HEK293T (cell line): Measurements from ENCODE around the gene GNA12.

Experiments
- BHLHE40 ChIP-seq: fragments of 450-650 bp; IDR thresholded peaks from 2 replicates; pipeline ENCODE4 v1.6.1; 2016; ENCODE audit warnings: mild to moderate bottlenecking, moderate library complexity, borderline replicate concordance
- HDGF ChIP-seq: fragments of 450-650 bp; IDR thresholded peaks from 2 replicates; pipeline ENCODE4 v1.6.1; 2017; ENCODE audit warnings: antibody characterized with exemption, borderline replicate concordance
- SP1 ChIP-seq: fragments of 450-650 bp; IDR thresholded peaks from 2 replicates; pipeline ENCODE4 v1.6.1; 2017
- TARDBP ChIP-seq: fragments of 450-650 bp; IDR thresholded peaks from 2 replicates; pipeline ENCODE4 v1.6.1; 2016

- TF ChIP-seq SP1 (no peak), HDGF (no peak), BHLHE40 (no peak), TARDBP (no peak)
Observed at GRCh38 chr7:2834748-2835441, 9.2 kb downstream of the GNA12 start.
